ENCODE measurements around the gene SV2C.
"Not testable (repeated sequence)": the region's sequence is repeated elsewhere in the genome, so short reads cannot be mapped to it uniquely, and the experiment has no call there.

The SV2C gene

GRCh38 chr5:76086095-76086494 lies 2.9 kb downstream of the SV2C start:
- peaks cover 4% of the 10 kb centered on the region; the same call in 1 of the 2 replicates for H3K4me1 ChIP-seq (ENCODE audit: low read length)
- H3K27me3 ChIP-seq (replicated peaks; ENCODE audit: insufficient read depth, low read length), result no peaks in the 10 kb centered on the region

GRCh38 chr5:76089156-76089555 lies 6.0 kb downstream of the SV2C start:
- not testable (repeated sequence) for DNase-seq; H4K20me1 ChIP-seq (ENCODE audit: insufficient read depth, low read length); H3K9ac ChIP-seq (ENCODE audit: low read length); H3K27me3 ChIP-seq (replicated peaks; ENCODE audit: insufficient read depth, low read length); H3F3A ChIP-seq (ENCODE audit: insufficient read depth, low read length); H3K9me3 ChIP-seq (replicated peaks; ENCODE audit: insufficient read depth, low read length); H3K36me3 ChIP-seq (replicated peaks; ENCODE audit: insufficient read depth, low read length); H3K4me3 ChIP-seq (ENCODE audit: low read length); H3K27ac ChIP-seq (ENCODE audit: low read length); H2AFZ ChIP-seq (ENCODE audit: low read length); H3K4me2 ChIP-seq (ENCODE audit: low read depth, low read length); H3K4me1 ChIP-seq (ENCODE audit: low read length); H3K9me2 ChIP-seq (replicated peaks; ENCODE audit: insufficient read depth, low read length)
- peaks cover 64% of the 10 kb centered on the region for H3K79me2 ChIP-seq (ENCODE audit: low read length)

More at GRCh38 chr5:76086095-76086494, 2.9 kb downstream of the SV2C start:
- Histone ChIP-seq H3F3A (ENCODE audit: insufficient read depth, low read length) (peaks cover 16% of the 10 kb centered on the region), H3K9me3 (replicated peaks; ENCODE audit: insufficient read depth, low read length) (no peaks in the 10 kb centered on the region), H4K20me1 (ENCODE audit: insufficient read depth, low read length) (no peaks in the 10 kb centered on the region), H3K36me3 (replicated peaks; ENCODE audit: insufficient read depth, low read length) (no peaks in the 10 kb centered on the region), H3K4me3 (ENCODE audit: low read length) (no peak overlapping the region), H3K9ac (ENCODE audit: low read length) (no peak overlapping the region), H3K27ac (ENCODE audit: low read length) (no peak overlapping the region), H3K4me2 (ENCODE audit: low read depth, low read length) (no peak overlapping the region), H3K79me2 (ENCODE audit: low read length) (peaks cover 42% of the 10 kb centered on the region), H3K9me2 (replicated peaks; ENCODE audit: insufficient read depth, low read length) (no peaks in the 10 kb centered on the region), H2AFZ (ENCODE audit: low read length) (no peak overlapping the region)
- TF ChIP-seq CTCF (IDR thresholded peaks at IDR 0.05; ENCODE audit: low read length) (no peak), EZH2 (optimal IDR thresholded peaks at IDR 0.05; ENCODE audit: low read depth, low read length) (no peak), EZH2phosphoT487 (IDR thresholded peaks at IDR 0.05; ENCODE audit: low read length) (no peak)
- DNase-seq, result no peak

GRCh38 chr5:76091351-76091750 lies 8.2 kb downstream of the SV2C start:
- H3K4me3 ChIP-seq (ENCODE audit: low read length), result no peak overlapping the region
- no peaks in the 10 kb centered on the region for H3K4me1 ChIP-seq (ENCODE audit: low read length)
- H3K79me2 ChIP-seq (ENCODE audit: low read length), result peaks cover 74% of the 10 kb centered on the region
- no peak overlapping the region for H3K9ac ChIP-seq (ENCODE audit: low read length)
- H3K4me2 ChIP-seq (ENCODE audit: low read depth, low read length), result no peak overlapping the region
- no peaks in the 10 kb centered on the region for H3K9me3 ChIP-seq (replicated peaks; ENCODE audit: insufficient read depth, low read length)
- no peaks in the 10 kb centered on the region for H4K20me1 ChIP-seq (ENCODE audit: insufficient read depth, low read length)
- H3K27me3 ChIP-seq (replicated peaks; ENCODE audit: insufficient read depth, low read length), result no peaks in the 10 kb centered on the region
- no peak for TF ChIP-seq EZH2 (optimal IDR thresholded peaks at IDR 0.05; ENCODE audit: low read depth, low read length)
- no peak for TF ChIP-seq EZH2phosphoT487 (IDR thresholded peaks at IDR 0.05; ENCODE audit: low read length)
- TF ChIP-seq CTCF (IDR thresholded peaks at IDR 0.05; ENCODE audit: low read length), result no peak
- H3K36me3 ChIP-seq (replicated peaks; ENCODE audit: insufficient read depth, low read length), result no peaks in the 10 kb centered on the region
- H3K27ac ChIP-seq (ENCODE audit: low read length), result no peak overlapping the region
- no peaks in the 10 kb centered on the region for H3K9me2 ChIP-seq (replicated peaks; ENCODE audit: insufficient read depth, low read length)
- DNase-seq, result no peak
- H3F3A ChIP-seq (ENCODE audit: insufficient read depth, low read length), result no peaks in the 10 kb centered on the region
- H2AFZ ChIP-seq (ENCODE audit: low read length), result no peak overlapping the region

- peak overlapping the region; percentile 46 for H3K9ac ChIP-seq (ENCODE audit: low read length)
- H3K9me2 ChIP-seq (replicated peaks; ENCODE audit: insufficient read depth, low read length), result no peaks in the 10 kb centered on the region
- no peaks in the 10 kb centered on the region for H3K9me3 ChIP-seq (replicated peaks; ENCODE audit: insufficient read depth, low read length)
- H3K4me3 ChIP-seq (ENCODE audit: low read length), result peak overlapping the region; percentile 17
- peaks cover 29% of the 10 kb centered on the region for H3K4me1 ChIP-seq (ENCODE audit: low read length)
- TF ChIP-seq CTCF (IDR thresholded peaks at IDR 0.05; ENCODE audit: low read length), result no peak
- TF ChIP-seq EZH2 (optimal IDR thresholded peaks at IDR 0.05; ENCODE audit: low read depth, low read length), result no peak
- TF ChIP-seq EZH2phosphoT487 (IDR thresholded peaks at IDR 0.05; ENCODE audit: low read length), result no peak
- H4K20me1 ChIP-seq (ENCODE audit: insufficient read depth, low read length), result no peaks in the 10 kb centered on the region
- DNase-seq, result peak; percentile 82
- peaks cover 29% of the 10 kb centered on the region for H3K79me2 ChIP-seq (ENCODE audit: low read length)
- peaks cover 21% of the 10 kb centered on the region for H3F3A ChIP-seq (ENCODE audit: insufficient read depth, low read length)
- H3K27ac ChIP-seq (ENCODE audit: low read length), result peak overlapping the region; percentile 83
- H3K27me3 ChIP-seq (replicated peaks; ENCODE audit: insufficient read depth, low read length), result no peaks in the 10 kb centered on the region
- H3K4me2 ChIP-seq (ENCODE audit: low read depth, low read length), result peak overlapping the region; percentile 52
- no peaks in the 10 kb centered on the region for H3K36me3 ChIP-seq (replicated peaks; ENCODE audit: insufficient read depth, low read length)
- 0 out of 2 replicates have a peak overlapping the region, but pooled peaks have one; percentile 10 for H2AFZ ChIP-seq (ENCODE audit: low read length)
These were observed 16.1 kb downstream of the SV2C start for GRCh38 chr5:76099286-76099702.
